Hepatocyte (in vitro differentiated cells): Measurements from ENCODE around the gene BLTP3A.

Source experiments
- EZH2 ChIP-seq: fragments of 200-600 bp; sonication (generic); IDR thresholded peaks from 2 replicates; pipeline ENCODE4 v1.6.1; 2016; ENCODE audit warnings: antibody characterized with exemption, mild to moderate bottlenecking, borderline replicate concordance
- TF ChIP-seq, protein P1 (sequence below): fragments of 200-600 bp; sonication (generic); IDR thresholded peaks from 2 replicates; pipeline ENCODE4 v1.5.1; 2016; ENCODE audit warnings: antibody characterized with exemption, mild to moderate bottlenecking; ENCODE audit not compliant: poor library complexity

DNA sequence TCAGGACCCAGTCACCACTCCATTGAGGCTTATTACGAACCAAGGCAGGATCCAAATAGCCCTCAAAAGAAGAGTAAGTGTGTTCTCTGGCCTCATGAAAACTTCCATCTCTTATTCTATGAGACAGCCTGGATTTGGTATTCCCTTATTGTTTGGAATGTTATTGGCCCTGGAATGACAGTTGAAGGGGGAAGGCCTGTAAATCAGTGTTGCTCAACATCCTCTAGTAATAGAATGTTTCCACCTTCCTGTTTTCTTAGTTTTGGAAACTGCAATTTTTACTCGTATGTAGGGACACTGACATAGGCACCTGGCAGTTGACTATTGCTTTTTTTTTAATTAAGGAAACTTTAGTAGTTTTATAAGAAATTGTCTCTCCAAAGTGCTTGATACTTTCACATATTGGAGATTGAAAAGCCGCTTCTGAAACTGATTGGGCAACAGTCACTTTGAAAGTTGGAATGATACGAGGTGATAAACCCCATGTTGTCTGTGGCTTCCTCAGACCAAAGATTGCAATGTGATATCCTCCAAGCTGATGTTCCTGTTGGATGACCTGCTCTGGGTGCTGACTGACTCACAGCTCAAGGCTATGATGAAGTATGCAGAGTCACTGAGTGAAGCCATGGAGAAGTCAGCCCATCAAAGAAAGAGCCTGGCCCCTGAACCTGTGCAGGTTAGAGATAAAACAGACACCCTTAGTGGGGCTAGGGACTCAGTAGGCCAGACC, 43.1 kb downstream of the BLTP3A start:
- TF ChIP-seq, protein P1, sequence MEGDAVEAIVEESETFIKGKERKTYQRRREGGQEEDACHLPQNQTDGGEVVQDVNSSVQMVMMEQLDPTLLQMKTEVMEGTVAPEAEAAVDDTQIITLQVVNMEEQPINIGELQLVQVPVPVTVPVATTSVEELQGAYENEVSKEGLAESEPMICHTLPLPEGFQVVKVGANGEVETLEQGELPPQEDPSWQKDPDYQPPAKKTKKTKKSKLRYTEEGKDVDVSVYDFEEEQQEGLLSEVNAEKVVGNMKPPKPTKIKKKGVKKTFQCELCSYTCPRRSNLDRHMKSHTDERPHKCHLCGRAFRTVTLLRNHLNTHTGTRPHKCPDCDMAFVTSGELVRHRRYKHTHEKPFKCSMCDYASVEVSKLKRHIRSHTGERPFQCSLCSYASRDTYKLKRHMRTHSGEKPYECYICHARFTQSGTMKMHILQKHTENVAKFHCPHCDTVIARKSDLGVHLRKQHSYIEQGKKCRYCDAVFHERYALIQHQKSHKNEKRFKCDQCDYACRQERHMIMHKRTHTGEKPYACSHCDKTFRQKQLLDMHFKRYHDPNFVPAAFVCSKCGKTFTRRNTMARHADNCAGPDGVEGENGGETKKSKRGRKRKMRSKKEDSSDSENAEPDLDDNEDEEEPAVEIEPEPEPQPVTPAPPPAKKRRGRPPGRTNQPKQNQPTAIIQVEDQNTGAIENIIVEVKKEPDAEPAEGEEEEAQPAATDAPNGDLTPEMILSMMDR: no peak
- no peak for TF ChIP-seq EZH2
